ENCODE measurements around the gene CRNKL1. TPM values are rescaled to one million over a fixed set of nuclear protein-coding genes. Genes with fewer than 3 reads are reported as not detected.

The CRNKL1 gene
- total RNA-seq, 1 experiment from 2014 or later, result 20.4 TPM

DNA sequence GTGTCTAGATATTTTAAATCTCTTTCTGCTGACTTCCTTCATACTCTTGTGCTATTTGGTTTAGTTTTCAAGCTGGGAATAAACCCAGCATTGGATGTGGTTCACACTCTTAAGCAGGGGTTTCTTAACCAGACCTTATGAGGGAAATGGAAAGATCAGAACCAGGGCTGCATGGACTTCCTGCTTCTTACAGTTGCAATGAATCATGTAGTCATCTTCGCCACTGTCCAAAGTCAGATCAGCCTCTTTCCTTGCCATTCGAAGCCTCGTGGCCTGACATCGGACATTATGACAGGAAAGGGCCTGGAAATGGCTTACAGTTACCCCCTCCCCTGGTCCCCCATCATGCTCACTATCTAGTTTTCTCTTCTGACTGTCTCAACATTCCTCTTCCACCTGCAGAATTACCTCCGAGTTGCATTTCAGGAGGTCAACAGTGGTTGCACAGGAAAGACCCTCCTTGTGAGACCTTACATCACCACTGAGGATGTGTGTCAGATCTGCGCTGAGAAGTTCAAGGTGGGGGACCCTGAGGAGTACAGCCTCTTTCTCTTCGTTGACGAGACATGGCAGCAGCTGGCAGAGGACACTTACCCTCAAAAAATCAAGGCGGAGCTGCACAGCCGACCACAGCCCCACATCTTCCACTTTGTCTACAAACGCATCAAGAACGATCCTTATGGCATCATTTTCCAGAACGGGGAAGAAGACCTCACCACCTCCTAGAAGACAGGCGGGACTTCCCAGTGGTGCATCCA lies 51.9 kb downstream of the CRNKL1 start:
- H3K36me3 ChIP-seq (ENCODE audit: control insufficient read depth in 1 of 2, insufficient read depth in 2 of 2, low read length in 2 of 2), result no peaks in the 10 kb centered on the region
- BruUV-seq (replicated peaks), result no TSS peak
- RAD21 ChIA-PET (ENCODE audit: low non-redundant PET in 1 of 2, low total read pairs in 2 of 2, uncharacterized antibody in 2 of 2, unreplicated experiment in 2 of 2), result no interaction called here

More for the DNA sequence above, 51.9 kb downstream of the CRNKL1 start:
- no peaks in the 10 kb centered on the region for H4K20me1 ChIP-seq (ENCODE audit: insufficient read depth)
- TF ChIP-seq JUND (IDR thresholded peaks at IDR 0.05) (no peak), EZH2phosphoT487 (IDR thresholded peaks at IDR 0.05; ENCODE audit: borderline replicate concordance) (no peak), ELF1 (IDR thresholded peaks at IDR 0.05; ENCODE audit: borderline replicate concordance, low read depth) (no peak), EGR1 (IDR thresholded peaks at IDR 0.05; ENCODE audit: low read depth) (no peak), SP1 (IDR thresholded peaks at IDR 0.05; ENCODE audit: low read depth) (no peak), CBX3 (IDR thresholded peaks at IDR 0.05; ENCODE audit: low read depth) (no peak), EZH2 (IDR thresholded peaks at IDR 0.05) (no peak), RAD21 (IDR thresholded peaks at IDR 0.05; ENCODE audit: low read depth) (no peak), SIN3A (IDR thresholded peaks at IDR 0.05; ENCODE audit: low read depth) (no peak), FOSL1 (IDR thresholded peaks at IDR 0.05; ENCODE audit: low read depth) (no peak), ZFX (IDR thresholded peaks at IDR 0.05) (no peak)
- TF ChIP-seq, protein P1, sequence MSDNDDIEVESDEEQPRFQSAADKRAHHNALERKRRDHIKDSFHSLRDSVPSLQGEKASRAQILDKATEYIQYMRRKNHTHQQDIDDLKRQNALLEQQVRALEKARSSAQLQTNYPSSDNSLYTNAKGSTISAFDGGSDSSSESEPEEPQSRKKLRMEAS (IDR thresholded peaks at IDR 0.05), result no peak
- TF ChIP-seq, protein P2, sequence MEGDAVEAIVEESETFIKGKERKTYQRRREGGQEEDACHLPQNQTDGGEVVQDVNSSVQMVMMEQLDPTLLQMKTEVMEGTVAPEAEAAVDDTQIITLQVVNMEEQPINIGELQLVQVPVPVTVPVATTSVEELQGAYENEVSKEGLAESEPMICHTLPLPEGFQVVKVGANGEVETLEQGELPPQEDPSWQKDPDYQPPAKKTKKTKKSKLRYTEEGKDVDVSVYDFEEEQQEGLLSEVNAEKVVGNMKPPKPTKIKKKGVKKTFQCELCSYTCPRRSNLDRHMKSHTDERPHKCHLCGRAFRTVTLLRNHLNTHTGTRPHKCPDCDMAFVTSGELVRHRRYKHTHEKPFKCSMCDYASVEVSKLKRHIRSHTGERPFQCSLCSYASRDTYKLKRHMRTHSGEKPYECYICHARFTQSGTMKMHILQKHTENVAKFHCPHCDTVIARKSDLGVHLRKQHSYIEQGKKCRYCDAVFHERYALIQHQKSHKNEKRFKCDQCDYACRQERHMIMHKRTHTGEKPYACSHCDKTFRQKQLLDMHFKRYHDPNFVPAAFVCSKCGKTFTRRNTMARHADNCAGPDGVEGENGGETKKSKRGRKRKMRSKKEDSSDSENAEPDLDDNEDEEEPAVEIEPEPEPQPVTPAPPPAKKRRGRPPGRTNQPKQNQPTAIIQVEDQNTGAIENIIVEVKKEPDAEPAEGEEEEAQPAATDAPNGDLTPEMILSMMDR (IDR thresholded peaks at IDR 0.05 in 2 of 3, conservative IDR thresholded peaks at IDR 0.05 in 1 of 3; ENCODE audit: borderline replicate concordance in 1 of 3, insufficient read depth in 1 of 3, low read depth in 2 of 3, low read length in 2 of 3), result no peak
- TF ChIP-seq, protein P3, sequence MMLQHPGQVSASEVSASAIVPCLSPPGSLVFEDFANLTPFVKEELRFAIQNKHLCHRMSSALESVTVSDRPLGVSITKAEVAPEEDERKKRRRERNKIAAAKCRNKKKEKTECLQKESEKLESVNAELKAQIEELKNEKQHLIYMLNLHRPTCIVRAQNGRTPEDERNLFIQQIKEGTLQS (IDR thresholded peaks at IDR 0.05), result no peak
- TF ChIP-seq, protein P4, sequence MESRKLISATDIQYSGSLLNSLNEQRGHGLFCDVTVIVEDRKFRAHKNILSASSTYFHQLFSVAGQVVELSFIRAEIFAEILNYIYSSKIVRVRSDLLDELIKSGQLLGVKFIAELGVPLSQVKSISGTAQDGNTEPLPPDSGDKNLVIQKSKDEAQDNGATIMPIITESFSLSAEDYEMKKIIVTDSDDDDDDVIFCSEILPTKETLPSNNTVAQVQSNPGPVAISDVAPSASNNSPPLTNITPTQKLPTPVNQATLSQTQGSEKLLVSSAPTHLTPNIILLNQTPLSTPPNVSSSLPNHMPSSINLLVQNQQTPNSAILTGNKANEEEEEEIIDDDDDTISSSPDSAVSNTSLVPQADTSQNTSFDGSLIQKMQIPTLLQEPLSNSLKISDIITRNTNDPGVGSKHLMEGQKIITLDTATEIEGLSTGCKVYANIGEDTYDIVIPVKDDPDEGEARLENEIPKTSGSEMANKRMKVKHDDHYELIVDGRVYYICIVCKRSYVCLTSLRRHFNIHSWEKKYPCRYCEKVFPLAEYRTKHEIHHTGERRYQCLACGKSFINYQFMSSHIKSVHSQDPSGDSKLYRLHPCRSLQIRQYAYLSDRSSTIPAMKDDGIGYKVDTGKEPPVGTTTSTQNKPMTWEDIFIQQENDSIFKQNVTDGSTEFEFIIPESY (IDR thresholded peaks at IDR 0.05; ENCODE audit: extremely low read depth, insufficient replicate concordance, low read length), result no peak
- H3K4me3 ChIP-seq (replicated peaks in 1 of 2; ENCODE audit: low read depth in 1 of 2, low read length in 2 of 2), result no peak overlapping the region
- H3K79me2 ChIP-seq (ENCODE audit: insufficient read depth, low read length), result no peaks in the 10 kb centered on the region
- peaks cover 3 to 10% of the 10 kb centered on the region in 2 experiments; a peak in 2 of 4 replicates for H3K4me1 ChIP-seq (ENCODE audit: control insufficient read depth in 1 of 2, insufficient read depth in 2 of 2, low read length in 2 of 2)
- no peaks in the 10 kb centered on the region; the same call in 1 of the 2 replicates for H3K27me3 ChIP-seq (ENCODE audit: insufficient read depth, low read length)
- no peak overlapping the region for H2AFZ ChIP-seq (ENCODE audit: low read depth, low read length, poor library complexity, severe bottlenecking)
- H3K9me3 ChIP-seq (ENCODE audit: control insufficient read depth in 1 of 2, insufficient read depth in 1 of 2, low read depth in 1 of 2, low read length in 2 of 2), result no peaks in the 10 kb centered on the region
- H3K4me2 ChIP-seq (ENCODE audit: low read length), result no peak overlapping the region
- H3K9ac ChIP-seq (ENCODE audit: low read length), result no peak overlapping the region
- intact Hi-C loops (cut with micrococcal nuclease), result no loop called here
- CTCF ChIA-PET, result no interaction called here
- DNase-seq (ENCODE audit: low read depth, low spot score), result no peak
- H3K27ac ChIP-seq (ENCODE audit: low read depth, low read length), result no peak overlapping the region
- POLR2A ChIA-PET, result no interaction called here
- ATAC-seq, result no peak
- no peaks in the 10 kb centered on the region for H3K9me2 ChIP-seq (ENCODE audit: insufficient read depth)
